Measurements from ENCODE around the gene VWA3B.

The VWA3B gene

GRCh38 chr2:98180456-98180855 is 93.5 kb downstream of the VWA3B start:
- no peak for DNase-seq

GRCh38 chr2:98181346-98181745 is 94.4 kb downstream of the VWA3B start:
- no peak for DNase-seq

- DNase-seq, result no peak
Observed at GRCh38 chr2:98185801-98186200, 98.8 kb downstream of the VWA3B start.

- DNase-seq, result no peak
Observed at GRCh38 chr2:98187194-98187593, 100.2 kb downstream of the VWA3B start.

GRCh38 chr2:98188351-98189046 is 101.5 kb downstream of the VWA3B start:
- no peak for DNase-seq

GRCh38 chr2:98191883-98192282 is 104.9 kb downstream of the VWA3B start:
- no peak for DNase-seq

- no peak for DNase-seq
Observed at GRCh38 chr2:98201576-98201975, 114.6 kb downstream of the VWA3B start.

- no peak for DNase-seq
Observed at GRCh38 chr2:98205889-98206288, 118.9 kb downstream of the VWA3B start.

- no peak for DNase-seq
Observed at GRCh38 chr2:98212092-98213000, 125.4 kb downstream of the VWA3B start.

- DNase-seq, result no peak
Observed at GRCh38 chr2:98216616-98217015, 129.6 kb downstream of the VWA3B start.

GRCh38 chr2:98219152-98219551 is 132.2 kb downstream of the VWA3B start:
- no peak for DNase-seq

GRCh38 chr2:98233941-98234340 is 147.0 kb downstream of the VWA3B start:
- DNase-seq, result no peak

- DNase-seq, result no peak
Observed at GRCh38 chr2:98234776-98235175, 147.8 kb downstream of the VWA3B start.

GRCh38 chr2:98236935-98237334 is 150.0 kb downstream of the VWA3B start:
- DNase-seq, result no peak

- DNase-seq, result no peak
Observed at GRCh38 chr2:98240786-98241398, 153.9 kb downstream of the VWA3B start.

GRCh38 chr2:98241592-98241991 is 154.6 kb downstream of the VWA3B start:
- no peak for DNase-seq

- no peak for DNase-seq
Observed at GRCh38 chr2:98242003-98242402, 155.0 kb downstream of the VWA3B start.

GRCh38 chr2:98245491-98245890 is 158.5 kb downstream of the VWA3B start:
- DNase-seq, result no peak

GRCh38 chr2:98247383-98247782 is 160.4 kb downstream of the VWA3B start:
- DNase-seq, result no peak

GRCh38 chr2:98252038-98252773 is 165.2 kb downstream of the VWA3B start:
- DNase-seq, result no peak

GRCh38 chr2:98253461-98254070 is 166.6 kb downstream of the VWA3B start:
- DNase-seq, result no peak

- no peak for DNase-seq
Observed at GRCh38 chr2:98254504-98255059, 167.6 kb downstream of the VWA3B start.

Data from SIG-M5 (cell line).